NCI-H2196 treated with DMSO at 0.1 percent for 48 hours (cell line): ENCODE data around the gene DDX42.

Experiments used
- DNase-seq: peaks from one replicate; lab custom pipeline; 2025; ENCODE audit not compliant: unreplicated experiment; lab: John Stamatoyannopoulos, UW

DDX42 gene

GRCh38 chr17:63774141-63774968 lies at the start of gene DDX42:
Gene DDX42, plus strand, starts transcription at chr17:63774170. Its CDS starts 12,880 bp downstream, at chr17:63787050.
- no peak for DNase-seq

GRCh38 chr17:63735691-63736090 lies 38.3 kb upstream of the DDX42 start:
- no peak for DNase-seq

GRCh38 chr17:63740464-63741142 lies 33.4 kb upstream of the DDX42 start:
- DNase-seq: no peak

GRCh38 chr17:63741143-63741407 lies 32.9 kb upstream of the DDX42 start:
- DNase-seq: no peak

- peak; percentile 99 for DNase-seq
Observed at GRCh38 chr17:63741408-63742173, 32.4 kb upstream of the DDX42 start, which contains the start of gene STRADA. Gene STRADA, minus strand, starts transcription at chr17:63741799. Its CDS starts 13,430 bp downstream, at chr17:63728369.

GRCh38 chr17:63751806-63752205 lies 22.2 kb upstream of the DDX42 start:
- no peak for DNase-seq

GRCh38 chr17:63752707-63753106 lies 21.3 kb upstream of the DDX42 start:
- DNase-seq: no peak

- DNase-seq: no peak
Observed at GRCh38 chr17:63753215-63753614, 20.8 kb upstream of the DDX42 start.

GRCh38 chr17:63754046-63754445 lies 19.9 kb upstream of the DDX42 start:
- no peak for DNase-seq

- no peak for DNase-seq
Observed at GRCh38 chr17:63758428-63758827, 15.5 kb upstream of the DDX42 start.

- no peak for DNase-seq
Observed at GRCh38 chr17:63760771-63761539, 13.0 kb upstream of the DDX42 start.

- DNase-seq: no peak
Observed at GRCh38 chr17:63762161-63763078, 11.6 kb upstream of the DDX42 start.

GRCh38 chr17:63764716-63765115 lies 9.3 kb upstream of the DDX42 start:
- no peak for DNase-seq

- no peak for DNase-seq
Observed at GRCh38 chr17:63766754-63767153, 7.2 kb upstream of the DDX42 start.

- no peak for DNase-seq
Observed at GRCh38 chr17:63768433-63768832, 5.5 kb upstream of the DDX42 start.

GRCh38 chr17:63772801-63773271 lies 1.1 kb upstream of the DDX42 start:
- no peak for DNase-seq

- peak; percentile 98 for DNase-seq
Observed at GRCh38 chr17:63773272-63774140, 464 bp upstream of the DDX42 start, which contains the start of gene CCDC47. Gene CCDC47, minus strand, starts transcription at chr17:63773597. Its CDS starts 7,422 bp downstream, at chr17:63766175.

- no peak for DNase-seq
Observed at GRCh38 chr17:63774969-63775265, 947 bp downstream of the DDX42 start.

- no peak for DNase-seq
Observed at GRCh38 chr17:63775420-63775819, 1.4 kb downstream of the DDX42 start.
